Neural cell (in vitro differentiated cells): ENCODE data around the gene FLYWCH2. TPM values are rescaled to one million over a fixed set of nuclear protein-coding genes. Genes with fewer than 3 reads are reported as not detected.
"Not testable (repeated sequence)": the region's sequence is repeated elsewhere in the genome, so short reads cannot be mapped to it uniquely, and the experiment has no call there.

Experiments used
- H2AFZ ChIP-seq: fragments of 200-600, 300-800 bp; sonication (generic), shearing (Covaris generic); 2 replicates; pipeline ENCODE4 v1.6.0; 2014; ENCODE audit warnings: low read depth, mild to moderate bottlenecking, antibody characterized with exemption, low read length, moderate library complexity
- H3F3A ChIP-seq: fragments of 200-600 bp; shearing (Covaris generic); 2 replicates; pipeline ENCODE4 v1.6.1; 2016; ENCODE audit warnings: mild to moderate bottlenecking, moderate library complexity, mixed read lengths, antibody characterized with exemption, low read length; ENCODE audit not compliant: insufficient read depth, poor library complexity, severe bottlenecking
- H3K27ac ChIP-seq: fragments of 200-600, 300-800 bp; sonication (generic), shearing (Covaris generic); 2 replicates; pipeline ENCODE4 v1.5.1; 2014; ENCODE audit warnings: mild to moderate bottlenecking, low read length, moderate library complexity
- H3K27me3 ChIP-seq: fragments of 300-800, 200-600 bp; sonication (generic), shearing (Covaris generic); 2 replicates; pipeline ENCODE4 v1.6.0; 2014; ENCODE audit warnings: mild to moderate bottlenecking, low read depth, low read length, moderate library complexity; ENCODE audit not compliant: insufficient read depth
- H3K36me3 ChIP-seq: fragments of 300-800, 200-600 bp; sonication (generic), shearing (Covaris generic); 2 replicates; pipeline ENCODE4 v1.5.1; 2014; ENCODE audit warnings: mild to moderate bottlenecking, antibody characterized with exemption, low read length, moderate library complexity; ENCODE audit not compliant: insufficient read depth
- H3K4me2 ChIP-seq: fragments of 300-800, 200-600 bp; sonication (generic), shearing (Covaris generic); 2 replicates; pipeline ENCODE4 v1.6.0; 2014; ENCODE audit warnings: mild to moderate bottlenecking, low read length
- H3K4me3 ChIP-seq: fragments of 300-800, 200-600 bp; sonication (generic), shearing (Covaris generic); 2 replicates; pipeline ENCODE4 v1.5.1; 2014; ENCODE audit warnings: mild to moderate bottlenecking, low read length, moderate library complexity
- H3K79me2 ChIP-seq: fragments of 200-600 bp; shearing (Covaris generic); replicated peaks from 2 replicates; pipeline ENCODE4 v1.6.0; 2014; ENCODE audit warnings: mild to moderate bottlenecking, low read length, moderate library complexity; ENCODE audit not compliant: insufficient read depth
- H3K9ac ChIP-seq: fragments of 300-800, 200-600 bp; sonication (generic), shearing (Covaris generic); 2 replicates; pipeline ENCODE4 v1.6.1; 2016; ENCODE audit warnings: mild to moderate bottlenecking, low read length, mixed read lengths
- H3K9me2 ChIP-seq: fragments of 200-600 bp; shearing (Covaris generic); 2 replicates; pipeline ENCODE4 v1.6.1; 2016; ENCODE audit warnings: mild to moderate bottlenecking, low read length, mixed read lengths; ENCODE audit not compliant: insufficient read depth
- H3K9me3 ChIP-seq: fragments of 200-600, 300-800 bp; sonication (generic), shearing (Covaris generic); 2 replicates; pipeline ENCODE4 v1.6.1; 2016; ENCODE audit warnings: mild to moderate bottlenecking, mixed run types, low read length, moderate library complexity, mixed read lengths
- H4K20me1 ChIP-seq: fragments of 200-600 bp; shearing (Covaris generic); 2 replicates; pipeline ENCODE4 v1.6.1; 2016; ENCODE audit warnings: mild to moderate bottlenecking, mixed run types; ENCODE audit not compliant: insufficient read depth
- EP300 ChIP-seq: fragments of 450-650 bp; conservative IDR thresholded peaks from 2 replicates; pipeline ENCODE4 v1.6.1; 2014; ENCODE audit warnings: antibody characterized with exemption, mild to moderate bottlenecking, moderate library complexity; ENCODE audit not compliant: poor library complexity, severe bottlenecking
- EZH2 ChIP-seq: fragments of 200-600, 300-800 bp; shearing (Covaris generic), sonication (generic); IDR thresholded peaks from 2 replicates; pipeline ENCODE4 v1.6.1; 2014; ENCODE audit warnings: antibody characterized with exemption, low read length, borderline replicate concordance, mild to moderate bottlenecking; ENCODE audit not compliant: insufficient read depth, poor library complexity, severe bottlenecking
- MXI1 ChIP-seq: fragments of 450-650 bp; conservative IDR thresholded peaks from 2 replicates; pipeline ENCODE4 v1.6.1; 2014; ENCODE audit warnings: antibody characterized with exemption, mild to moderate bottlenecking; ENCODE audit not compliant: poor library complexity, severe bottlenecking
- POLR2AphosphoS5 ChIP-seq: IDR thresholded peaks from 2 replicates; pipeline ENCODE4 v1.6.1; 2012
- RAD21 ChIP-seq: fragments of 450-650 bp; conservative IDR thresholded peaks from 2 replicates; pipeline ENCODE4 v1.6.1; 2014; ENCODE audit warnings: antibody characterized with exemption, mild to moderate bottlenecking, moderate library complexity
- REST ChIP-seq: IDR thresholded peaks from 2 replicates; pipeline ENCODE4 v1.6.1; 2012; ENCODE audit warnings: borderline replicate concordance
- SMC3 ChIP-seq: fragments of 450-650 bp; conservative IDR thresholded peaks from 2 replicates; pipeline ENCODE4 v1.6.1; 2014; ENCODE audit warnings: antibody characterized with exemption, mild to moderate bottlenecking, moderate library complexity; ENCODE audit not compliant: poor library complexity
- TAF1 ChIP-seq: IDR thresholded peaks from 2 replicates; pipeline ENCODE4 v1.6.1; 2012; ENCODE audit warnings: low read depth
- polyA plus RNA-seq: library from polyadenylated mRNA; depleted of rRNA; stranded (reverse); fragments of >200 nt; gene quantifications from 2 replicates; pipeline ENCODE4 v1.2.3, GENCODE V29; 2014
- TF ChIP-seq, protein P1 (sequence below): fragments of 450-650 bp; IDR thresholded peaks from 2 replicates; pipeline ENCODE4 v1.5.1; 2014; ENCODE audit warnings: antibody characterized with exemption, mild to moderate bottlenecking, moderate library complexity; ENCODE audit not compliant: poor library complexity, severe bottlenecking

Gene FLYWCH2
- polyA plus RNA-seq, 1 donor from 2014 or later, result 193 TPM

GRCh38 chr16:2939968-2940367 lies 57.0 kb downstream of the FLYWCH2 start:
- no peak overlapping the region for H2AFZ ChIP-seq
- no peaks in the 10 kb centered on the region for H3K79me2 ChIP-seq
- H4K20me1 ChIP-seq, result no peaks in the 10 kb centered on the region
- H3K4me3 ChIP-seq, result no peak overlapping the region
- H3K9me3 ChIP-seq, result no peaks in the 10 kb centered on the region
- no peak for TF ChIP-seq SMC3
- TF ChIP-seq REST, result no peak
- no peak for TF ChIP-seq RAD21
- TF ChIP-seq EP300, result no peak
- TF ChIP-seq MXI1, result no peak
- no peaks in the 10 kb centered on the region for H3F3A ChIP-seq
- no peak overlapping the region for H3K27ac ChIP-seq
- no peak overlapping the region for H3K9ac ChIP-seq
- H3K9me2 ChIP-seq, result no peaks in the 10 kb centered on the region
- no peak overlapping the region for H3K4me2 ChIP-seq
- H3K27me3 ChIP-seq, result no peaks in the 10 kb centered on the region
- no peaks in the 10 kb centered on the region for H3K36me3 ChIP-seq

GRCh38 chr16:2942045-2942444 lies 59.0 kb downstream of the FLYWCH2 start:
- H3K4me2 ChIP-seq, result no peak overlapping the region
- no peak overlapping the region for H3K4me3 ChIP-seq
- H3K9me2 ChIP-seq, result no peaks in the 10 kb centered on the region
- H3K36me3 ChIP-seq, result peaks cover 6% of the 10 kb centered on the region
- H2AFZ ChIP-seq, result no peak overlapping the region
- no peaks in the 10 kb centered on the region for H3K9me3 ChIP-seq
- no peak overlapping the region for H3K9ac ChIP-seq
- H4K20me1 ChIP-seq, result no peaks in the 10 kb centered on the region
- no peaks in the 10 kb centered on the region for H3K79me2 ChIP-seq
- H3F3A ChIP-seq, result no peaks in the 10 kb centered on the region
- TF ChIP-seq POLR2AphosphoS5 (no peak), TAF1 (no peak), EP300 (no peak), RAD21 (no peak), SMC3 (no peak), MXI1 (no peak), EZH2 (no peak), REST (no peak)
- TF ChIP-seq, protein P1, sequence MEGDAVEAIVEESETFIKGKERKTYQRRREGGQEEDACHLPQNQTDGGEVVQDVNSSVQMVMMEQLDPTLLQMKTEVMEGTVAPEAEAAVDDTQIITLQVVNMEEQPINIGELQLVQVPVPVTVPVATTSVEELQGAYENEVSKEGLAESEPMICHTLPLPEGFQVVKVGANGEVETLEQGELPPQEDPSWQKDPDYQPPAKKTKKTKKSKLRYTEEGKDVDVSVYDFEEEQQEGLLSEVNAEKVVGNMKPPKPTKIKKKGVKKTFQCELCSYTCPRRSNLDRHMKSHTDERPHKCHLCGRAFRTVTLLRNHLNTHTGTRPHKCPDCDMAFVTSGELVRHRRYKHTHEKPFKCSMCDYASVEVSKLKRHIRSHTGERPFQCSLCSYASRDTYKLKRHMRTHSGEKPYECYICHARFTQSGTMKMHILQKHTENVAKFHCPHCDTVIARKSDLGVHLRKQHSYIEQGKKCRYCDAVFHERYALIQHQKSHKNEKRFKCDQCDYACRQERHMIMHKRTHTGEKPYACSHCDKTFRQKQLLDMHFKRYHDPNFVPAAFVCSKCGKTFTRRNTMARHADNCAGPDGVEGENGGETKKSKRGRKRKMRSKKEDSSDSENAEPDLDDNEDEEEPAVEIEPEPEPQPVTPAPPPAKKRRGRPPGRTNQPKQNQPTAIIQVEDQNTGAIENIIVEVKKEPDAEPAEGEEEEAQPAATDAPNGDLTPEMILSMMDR, result no peak
- H3K27me3 ChIP-seq, result no peaks in the 10 kb centered on the region
- no peak overlapping the region for H3K27ac ChIP-seq

DNA sequence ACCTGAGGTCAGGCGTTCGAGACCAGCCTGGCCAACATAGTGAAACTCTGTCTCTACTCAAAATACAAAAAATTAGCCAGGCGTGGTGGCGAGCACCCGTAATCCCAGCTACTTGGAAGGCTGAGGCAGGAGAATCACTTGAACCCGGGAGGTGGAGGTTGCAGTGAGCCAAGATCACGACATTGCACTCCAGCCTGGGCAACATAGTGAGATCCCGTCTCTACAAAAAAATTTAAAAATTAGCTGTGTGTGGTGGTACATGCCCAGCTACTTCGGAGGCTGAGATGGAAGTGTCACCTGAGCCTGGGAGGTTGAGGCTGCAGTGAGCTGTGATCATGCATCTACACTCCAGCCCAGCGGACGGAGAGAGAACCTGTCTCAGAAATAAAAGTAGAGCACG lies 60.7 kb downstream of the FLYWCH2 start:
- not testable (repeated sequence) for H3K9me2 ChIP-seq, H2AFZ ChIP-seq, H3F3A ChIP-seq, H3K27me3 ChIP-seq, H3K9me3 ChIP-seq, H3K4me3 ChIP-seq, H3K4me2 ChIP-seq, H4K20me1 ChIP-seq, H3K9ac ChIP-seq, H3K79me2 ChIP-seq, H3K27ac ChIP-seq, H3K36me3 ChIP-seq
